ENCODE data around the gene RARS1.

- TF ChIP-seq CTCF (IDR thresholded peaks at IDR 0.05) (no peak), POLR2A (IDR thresholded peaks at IDR 0.05) (no peak)
Observed at GRCh38 chr5:168479166-168479565, 7.1 kb upstream of the RARS1 start.

Measured in thyroid gland (tissue), 4 donors.